ENCODE measurements around the gene TRIM2. TPM values are rescaled to one million over a fixed set of nuclear protein-coding genes. Genes with fewer than 3 reads are reported as not detected.

Gene TRIM2
- total and polyA plus RNA-seq, 2 experiments from 2014 or later = 22.0 to 61.5 TPM

DNA sequence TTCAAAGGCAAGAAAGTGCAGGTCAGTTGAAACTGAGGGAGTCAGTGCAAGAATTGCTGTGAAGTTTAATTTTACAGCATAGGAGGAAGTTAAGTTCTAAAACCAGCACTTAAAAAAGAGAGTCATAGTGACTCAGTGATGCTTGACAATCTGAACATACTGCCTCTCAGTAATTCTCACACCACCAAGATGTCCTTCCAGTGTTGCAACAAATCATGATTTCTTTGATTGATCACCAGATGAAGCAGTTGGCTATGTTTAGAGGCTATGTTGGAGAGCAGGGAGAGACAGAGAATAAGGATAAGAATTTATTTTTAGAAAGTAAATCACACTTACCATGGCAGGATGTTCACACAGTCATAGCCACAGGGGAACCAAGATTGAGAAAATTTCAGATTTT, 13.2 kb downstream of the TRIM2 start:
- no peaks in the 10 kb centered on the region for H3K9me2 ChIP-seq (ENCODE audit: insufficient read depth)
- Mint-ChIP-seq H3K27me3 (ENCODE audit: insufficient read depth, low read depth, poor library complexity) (peaks cover 9% of the 10 kb centered on the region), H3K27ac (no peak overlapping the region), H3K9me3 (no peaks in the 10 kb centered on the region; the same call in 2 of the 3 replicates), H3K36me3 (ENCODE audit: low read depth) (no peaks in the 10 kb centered on the region; the same call in 1 of the 3 replicates), H3K4me3 (no peak overlapping the region), H3K4me1 (peaks cover 22% of the 10 kb centered on the region)
- peaks cover 40% of the 10 kb centered on the region for H3K79me2 ChIP-seq (replicated peaks; ENCODE audit: insufficient read depth)
- H2AFZ ChIP-seq = no peak overlapping the region
- TF ChIP-seq EZH2 (IDR thresholded peaks at IDR 0.05; ENCODE audit: low read depth, unreplicated experiment) = no peak
- TF ChIP-seq, protein P1, sequence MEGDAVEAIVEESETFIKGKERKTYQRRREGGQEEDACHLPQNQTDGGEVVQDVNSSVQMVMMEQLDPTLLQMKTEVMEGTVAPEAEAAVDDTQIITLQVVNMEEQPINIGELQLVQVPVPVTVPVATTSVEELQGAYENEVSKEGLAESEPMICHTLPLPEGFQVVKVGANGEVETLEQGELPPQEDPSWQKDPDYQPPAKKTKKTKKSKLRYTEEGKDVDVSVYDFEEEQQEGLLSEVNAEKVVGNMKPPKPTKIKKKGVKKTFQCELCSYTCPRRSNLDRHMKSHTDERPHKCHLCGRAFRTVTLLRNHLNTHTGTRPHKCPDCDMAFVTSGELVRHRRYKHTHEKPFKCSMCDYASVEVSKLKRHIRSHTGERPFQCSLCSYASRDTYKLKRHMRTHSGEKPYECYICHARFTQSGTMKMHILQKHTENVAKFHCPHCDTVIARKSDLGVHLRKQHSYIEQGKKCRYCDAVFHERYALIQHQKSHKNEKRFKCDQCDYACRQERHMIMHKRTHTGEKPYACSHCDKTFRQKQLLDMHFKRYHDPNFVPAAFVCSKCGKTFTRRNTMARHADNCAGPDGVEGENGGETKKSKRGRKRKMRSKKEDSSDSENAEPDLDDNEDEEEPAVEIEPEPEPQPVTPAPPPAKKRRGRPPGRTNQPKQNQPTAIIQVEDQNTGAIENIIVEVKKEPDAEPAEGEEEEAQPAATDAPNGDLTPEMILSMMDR (conservative IDR thresholded peaks at IDR 0.05; ENCODE audit: low read depth in 2 of 2) = no peak
- TF ChIP-seq ZNF331 (CRISPR knock-in tag; IDR thresholded peaks at IDR 0.05; ENCODE audit: low read depth) = no peak
- TF ChIP-seq EZH2phosphoT487 (IDR thresholded peaks at IDR 0.05; ENCODE audit: unreplicated experiment) = no peak
- TF ChIP-seq STAT1 (IDR thresholded peaks at IDR 0.05; ENCODE audit: unreplicated experiment) = no peak
- TF ChIP-seq, protein P2, sequence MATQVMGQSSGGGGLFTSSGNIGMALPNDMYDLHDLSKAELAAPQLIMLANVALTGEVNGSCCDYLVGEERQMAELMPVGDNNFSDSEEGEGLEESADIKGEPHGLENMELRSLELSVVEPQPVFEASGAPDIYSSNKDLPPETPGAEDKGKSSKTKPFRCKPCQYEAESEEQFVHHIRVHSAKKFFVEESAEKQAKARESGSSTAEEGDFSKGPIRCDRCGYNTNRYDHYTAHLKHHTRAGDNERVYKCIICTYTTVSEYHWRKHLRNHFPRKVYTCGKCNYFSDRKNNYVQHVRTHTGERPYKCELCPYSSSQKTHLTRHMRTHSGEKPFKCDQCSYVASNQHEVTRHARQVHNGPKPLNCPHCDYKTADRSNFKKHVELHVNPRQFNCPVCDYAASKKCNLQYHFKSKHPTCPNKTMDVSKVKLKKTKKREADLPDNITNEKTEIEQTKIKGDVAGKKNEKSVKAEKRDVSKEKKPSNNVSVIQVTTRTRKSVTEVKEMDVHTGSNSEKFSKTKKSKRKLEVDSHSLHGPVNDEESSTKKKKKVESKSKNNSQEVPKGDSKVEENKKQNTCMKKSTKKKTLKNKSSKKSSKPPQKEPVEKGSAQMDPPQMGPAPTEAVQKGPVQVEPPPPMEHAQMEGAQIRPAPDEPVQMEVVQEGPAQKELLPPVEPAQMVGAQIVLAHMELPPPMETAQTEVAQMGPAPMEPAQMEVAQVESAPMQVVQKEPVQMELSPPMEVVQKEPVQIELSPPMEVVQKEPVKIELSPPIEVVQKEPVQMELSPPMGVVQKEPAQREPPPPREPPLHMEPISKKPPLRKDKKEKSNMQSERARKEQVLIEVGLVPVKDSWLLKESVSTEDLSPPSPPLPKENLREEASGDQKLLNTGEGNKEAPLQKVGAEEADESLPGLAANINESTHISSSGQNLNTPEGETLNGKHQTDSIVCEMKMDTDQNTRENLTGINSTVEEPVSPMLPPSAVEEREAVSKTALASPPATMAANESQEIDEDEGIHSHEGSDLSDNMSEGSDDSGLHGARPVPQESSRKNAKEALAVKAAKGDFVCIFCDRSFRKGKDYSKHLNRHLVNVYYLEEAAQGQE (IDR thresholded peaks at IDR 0.05; ENCODE audit: unreplicated experiment) = no peak
- no peak for TF ChIP-seq POLR2AphosphoS5 (IDR thresholded peaks at IDR 0.05; ENCODE audit: low read depth)
- TF ChIP-seq, protein P3, sequence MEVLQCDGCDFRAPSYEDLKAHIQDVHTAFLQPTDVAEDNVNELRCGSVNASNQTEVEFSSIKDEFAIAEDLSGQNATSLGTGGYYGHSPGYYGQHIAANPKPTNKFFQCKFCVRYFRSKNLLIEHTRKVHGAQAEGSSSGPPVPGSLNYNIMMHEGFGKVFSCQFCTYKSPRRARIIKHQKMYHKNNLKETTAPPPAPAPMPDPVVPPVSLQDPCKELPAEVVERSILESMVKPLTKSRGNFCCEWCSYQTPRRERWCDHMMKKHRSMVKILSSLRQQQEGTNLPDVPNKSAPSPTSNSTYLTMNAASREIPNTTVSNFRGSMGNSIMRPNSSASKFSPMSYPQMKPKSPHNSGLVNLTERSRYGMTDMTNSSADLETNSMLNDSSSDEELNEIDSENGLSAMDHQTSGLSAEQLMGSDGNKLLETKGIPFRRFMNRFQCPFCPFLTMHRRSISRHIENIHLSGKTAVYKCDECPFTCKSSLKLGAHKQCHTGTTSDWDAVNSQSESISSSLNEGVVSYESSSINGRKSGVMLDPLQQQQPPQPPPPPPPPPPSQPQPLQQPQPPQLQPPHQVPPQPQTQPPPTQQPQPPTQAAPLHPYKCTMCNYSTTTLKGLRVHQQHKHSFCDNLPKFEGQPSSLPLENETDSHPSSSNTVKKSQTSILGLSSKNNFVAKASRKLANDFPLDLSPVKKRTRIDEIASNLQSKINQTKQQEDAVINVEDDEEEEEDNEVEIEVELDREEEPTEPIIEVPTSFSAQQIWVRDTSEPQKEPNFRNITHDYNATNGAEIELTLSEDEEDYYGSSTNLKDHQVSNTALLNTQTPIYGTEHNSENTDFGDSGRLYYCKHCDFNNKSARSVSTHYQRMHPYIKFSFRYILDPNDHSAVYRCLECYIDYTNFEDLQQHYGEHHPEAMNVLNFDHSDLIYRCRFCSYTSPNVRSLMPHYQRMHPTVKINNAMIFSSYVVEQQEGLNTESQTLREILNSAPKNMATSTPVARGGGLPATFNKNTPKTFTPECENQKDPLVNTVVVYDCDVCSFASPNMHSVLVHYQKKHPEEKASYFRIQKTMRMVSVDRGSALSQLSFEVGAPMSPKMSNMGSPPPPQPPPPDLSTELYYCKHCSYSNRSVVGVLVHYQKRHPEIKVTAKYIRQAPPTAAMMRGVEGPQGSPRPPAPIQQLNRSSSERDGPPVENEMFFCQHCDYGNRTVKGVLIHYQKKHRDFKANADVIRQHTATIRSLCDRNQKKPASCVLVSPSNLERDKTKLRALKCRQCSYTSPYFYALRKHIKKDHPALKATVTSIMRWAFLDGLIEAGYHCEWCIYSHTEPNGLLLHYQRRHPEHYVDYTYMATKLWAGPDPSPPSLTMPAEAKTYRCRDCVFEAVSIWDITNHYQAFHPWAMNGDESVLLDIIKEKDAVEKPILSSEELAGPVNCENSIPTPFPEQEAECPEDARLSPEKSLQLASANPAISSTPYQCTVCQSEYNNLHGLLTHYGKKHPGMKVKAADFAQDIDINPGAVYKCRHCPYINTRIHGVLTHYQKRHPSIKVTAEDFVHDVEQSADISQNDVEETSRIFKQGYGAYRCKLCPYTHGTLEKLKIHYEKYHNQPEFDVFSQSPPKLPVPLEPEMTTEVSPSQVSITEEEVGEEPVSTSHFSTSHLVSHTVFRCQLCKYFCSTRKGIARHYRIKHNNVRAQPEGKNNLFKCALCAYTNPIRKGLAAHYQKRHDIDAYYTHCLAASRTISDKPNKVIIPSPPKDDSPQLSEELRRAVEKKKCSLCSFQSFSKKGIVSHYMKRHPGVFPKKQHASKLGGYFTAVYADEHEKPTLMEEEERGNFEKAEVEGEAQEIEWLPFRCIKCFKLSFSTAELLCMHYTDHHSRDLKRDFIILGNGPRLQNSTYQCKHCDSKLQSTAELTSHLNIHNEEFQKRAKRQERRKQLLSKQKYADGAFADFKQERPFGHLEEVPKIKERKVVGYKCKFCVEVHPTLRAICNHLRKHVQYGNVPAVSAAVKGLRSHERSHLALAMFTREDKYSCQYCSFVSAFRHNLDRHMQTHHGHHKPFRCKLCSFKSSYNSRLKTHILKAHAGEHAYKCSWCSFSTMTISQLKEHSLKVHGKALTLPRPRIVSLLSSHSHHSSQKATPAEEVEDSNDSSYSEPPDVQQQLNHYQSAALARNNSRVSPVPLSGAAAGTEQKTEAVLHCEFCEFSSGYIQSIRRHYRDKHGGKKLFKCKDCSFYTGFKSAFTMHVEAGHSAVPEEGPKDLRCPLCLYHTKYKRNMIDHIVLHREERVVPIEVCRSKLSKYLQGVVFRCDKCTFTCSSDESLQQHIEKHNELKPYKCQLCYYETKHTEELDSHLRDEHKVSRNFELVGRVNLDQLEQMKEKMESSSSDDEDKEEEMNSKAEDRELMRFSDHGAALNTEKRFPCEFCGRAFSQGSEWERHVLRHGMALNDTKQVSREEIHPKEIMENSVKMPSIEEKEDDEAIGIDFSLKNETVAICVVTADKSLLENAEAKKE (CRISPR knock-in tag; IDR thresholded peaks at IDR 0.05) = no peak
- no peak overlapping the region for H3K4me2 ChIP-seq
- H3K4me1 ChIP-seq (ENCODE audit: insufficient read depth) = peaks cover 29% of the 10 kb centered on the region
- H3K36me3 ChIP-seq (ENCODE audit: insufficient read depth) = no peaks in the 10 kb centered on the region
- H4K20me1 ChIP-seq (replicated peaks; ENCODE audit: insufficient read depth) = peaks cover 16% of the 10 kb centered on the region
- ATAC-seq = no peak
- no peak for DNase-seq (ENCODE audit: low spot score)
- H3K27ac ChIP-seq (ENCODE audit: low read depth) = no peak overlapping the region
- no peak overlapping the region for H3K4me3 ChIP-seq
- H3K27me3 ChIP-seq (ENCODE audit: insufficient read depth) = no peaks in the 10 kb centered on the region
- H3F3A ChIP-seq (replicated peaks; ENCODE audit: low read depth) = no peaks in the 10 kb centered on the region
